Brain microvascular endothelial cell (primary cell): ENCODE measurements around the gene BOK.

Experiments used
- DNase-seq: peaks from one replicate; pipeline ENCODE4 v3.0.0-alpha.2; 2020
- H3K27ac ChIP-seq: fragments of 250-450 bp; sonication (Bioruptor Pico); 2 replicates; pipeline ENCODE4 v1.5.1; 2020; ENCODE audit warnings: mild to moderate bottlenecking, moderate library complexity
- H3K27me3 ChIP-seq: fragments of 250-450 bp; sonication (Bioruptor Pico); replicated peaks from 2 replicates; pipeline ENCODE4 v1.5.1; 2020; ENCODE audit warnings: mild to moderate bottlenecking
- H3K36me3 ChIP-seq: fragments of 250-450 bp; sonication (Bioruptor Pico); replicated peaks from 2 replicates; pipeline ENCODE4 v1.5.1; 2020; ENCODE audit warnings: mild to moderate bottlenecking
- H3K4me3 ChIP-seq: 2 replicates; pipeline ENCODE4 v1.5.1; 2011; ENCODE audit warnings: low read depth, mild to moderate bottlenecking, control low read depth, low read length, moderate library complexity
- CTCF ChIP-seq: IDR thresholded peaks from 2 replicates; pipeline ENCODE4 v1.5.1; 2011; ENCODE audit warnings: low read depth, mild to moderate bottlenecking, moderate library complexity, low read length, control low read depth, inconsistent platforms; ENCODE audit errors: missing control alignments
- in situ Hi-C: cut with HindIII; loops from 2 replicates; pipeline ENCODE4 v1.10.0; 2017; ENCODE audit warnings: low sequenced_read_pairs, low pct_ligation_motif_present

The BOK gene

GRCh38 chr2:241576293-241576654, 17.7 kb downstream of the BOK start:
- TF ChIP-seq CTCF, result peak; percentile 9
- in situ Hi-C loops, result no loop called here
- Histone ChIP-seq H3K27me3 (no peaks in the 10 kb centered on the region), H3K36me3 (peaks cover 2% of the 10 kb centered on the region), H3K27ac (no peak overlapping the region), H3K4me3 (no peak overlapping the region)
- DNase-seq, result no peak

DNA sequence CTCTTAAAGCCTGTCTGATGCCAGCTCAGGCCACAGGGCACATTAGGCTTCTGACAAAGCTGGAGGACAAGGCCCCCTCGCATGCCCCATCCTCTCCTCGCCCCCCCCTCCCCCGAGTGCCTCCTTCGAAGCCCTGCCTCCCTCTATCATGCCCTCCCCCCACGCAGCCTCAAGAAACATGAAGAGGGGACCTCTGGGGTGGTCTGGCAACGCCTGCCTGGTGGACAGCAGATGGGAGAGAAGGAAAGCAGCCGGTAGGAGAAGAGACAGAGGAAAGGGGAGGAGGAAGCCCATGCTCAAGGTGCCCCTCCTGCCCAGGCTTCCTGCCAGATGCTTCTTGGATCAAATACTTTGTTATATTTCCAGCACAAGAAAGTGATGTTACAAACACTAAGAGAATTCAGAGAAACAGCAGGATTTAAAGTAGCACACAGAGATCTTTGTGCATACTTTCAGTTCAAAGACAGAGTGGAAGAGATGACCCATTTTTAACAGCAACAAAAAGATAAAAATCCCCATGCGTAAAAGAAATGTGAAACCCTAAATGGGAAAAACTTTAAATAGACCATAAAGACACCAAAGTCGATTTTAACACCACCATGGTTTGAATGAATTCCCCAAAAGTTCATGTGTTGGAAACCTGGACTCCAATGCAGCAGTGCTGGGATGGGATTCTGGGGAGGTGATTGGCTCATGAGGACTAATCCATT, 19.0 kb downstream of the BOK start:
- H3K27ac ChIP-seq, result no peak overlapping the region
- no peaks in the 10 kb centered on the region for H3K36me3 ChIP-seq
- in situ Hi-C loops, result no loop called here
- TF ChIP-seq CTCF, result no peak
- no peaks in the 10 kb centered on the region for H3K27me3 ChIP-seq
- no peak for DNase-seq
- H3K4me3 ChIP-seq, result no peak overlapping the region

- Histone ChIP-seq H3K4me3 (no peak overlapping the region), H3K27ac (no peak overlapping the region), H3K36me3 (peaks cover 14% of the 10 kb centered on the region), H3K27me3 (no peaks in the 10 kb centered on the region)
- DNase-seq, result no peak
- in situ Hi-C loops, result no loop called here
- no peak for TF ChIP-seq CTCF
Measured at GRCh38 chr2:241579281-241579680, 20.7 kb downstream of the BOK start.

- TF ChIP-seq CTCF, result no peak
- Histone ChIP-seq H3K27me3 (no peaks in the 10 kb centered on the region), H3K4me3 (no peak overlapping the region), H3K27ac (no peak overlapping the region), H3K36me3 (peaks cover 20% of the 10 kb centered on the region)
- DNase-seq, result no peak
- in situ Hi-C loops, result no loop called here
Measured at GRCh38 chr2:241582328-241582727, 23.8 kb downstream of the BOK start.

- Histone ChIP-seq H3K4me3 (no peak overlapping the region), H3K27me3 (no peaks in the 10 kb centered on the region), H3K36me3 (peaks cover 20% of the 10 kb centered on the region), H3K27ac (no peak overlapping the region)
- no peak for TF ChIP-seq CTCF
- DNase-seq, result no peak
- in situ Hi-C loops, result no loop called here
Measured at GRCh38 chr2:241582806-241583205, 24.3 kb downstream of the BOK start.

GRCh38 chr2:241584436-241584835, 25.9 kb downstream of the BOK start:
- H3K27ac ChIP-seq, result no peak overlapping the region
- H3K27me3 ChIP-seq, result no peaks in the 10 kb centered on the region
- no peak overlapping the region for H3K4me3 ChIP-seq
- H3K36me3 ChIP-seq, result peaks cover 24% of the 10 kb centered on the region
- DNase-seq, result peak; percentile 59
- no peak for TF ChIP-seq CTCF
- in situ Hi-C loops, result no loop called here
